ENCODE data around the gene ACAD10. TPM values are rescaled to one million over a fixed set of nuclear protein-coding genes. Genes with fewer than 3 reads are reported as not detected.

ACAD10 gene
- total RNA-seq, 4 donors from 2014 or later = 13.9 to 20.4 (median 16.6) TPM

DNA sequence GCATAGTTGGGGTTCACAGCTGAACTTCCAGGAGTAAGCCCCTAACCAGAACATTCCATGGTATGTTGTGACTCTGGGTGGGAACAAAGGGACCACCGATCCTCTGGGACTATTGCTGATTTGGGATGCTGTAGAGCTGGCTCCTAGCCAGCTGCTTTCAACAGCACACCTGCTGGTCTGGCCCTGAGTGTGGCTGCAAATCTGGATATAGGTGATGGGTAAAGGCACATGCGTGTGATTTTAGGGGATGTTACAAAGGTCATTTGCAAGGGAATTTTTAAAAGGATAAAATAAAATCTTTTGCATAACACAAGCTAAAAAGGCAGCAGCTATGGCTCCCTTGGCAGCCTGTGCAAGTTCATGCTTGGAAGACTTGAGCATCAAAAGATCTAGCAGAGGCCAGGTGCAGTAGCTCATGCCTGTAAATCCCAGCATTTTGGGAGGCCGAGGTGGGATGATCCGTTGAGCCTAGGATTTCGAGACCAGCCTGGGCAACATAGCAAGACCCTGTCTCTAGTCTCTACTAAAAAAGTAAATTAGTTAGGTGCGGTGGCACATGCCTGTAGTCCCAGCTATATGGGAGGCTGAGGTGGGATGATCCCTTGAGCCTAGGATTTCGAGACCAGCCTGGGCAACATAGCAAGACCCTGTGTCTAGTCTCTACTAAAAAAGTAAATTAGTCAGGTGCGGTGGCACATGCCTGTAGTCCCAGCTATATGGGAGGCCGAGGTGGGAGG, 82.5 kb downstream of the ACAD10 start:
- WGBS, 2 donors = 62 to 68% methylated on average over 8 to 9 of the region's 9 CpGs
- intact Hi-C loops (cut with DNase I) = no loop called here
- no peaks in the 10 kb centered on the region for H3K27me3 ChIP-seq
- no peak for TF ChIP-seq POLR2A (IDR thresholded peaks at IDR 0.05)
- TF ChIP-seq, protein P1, sequence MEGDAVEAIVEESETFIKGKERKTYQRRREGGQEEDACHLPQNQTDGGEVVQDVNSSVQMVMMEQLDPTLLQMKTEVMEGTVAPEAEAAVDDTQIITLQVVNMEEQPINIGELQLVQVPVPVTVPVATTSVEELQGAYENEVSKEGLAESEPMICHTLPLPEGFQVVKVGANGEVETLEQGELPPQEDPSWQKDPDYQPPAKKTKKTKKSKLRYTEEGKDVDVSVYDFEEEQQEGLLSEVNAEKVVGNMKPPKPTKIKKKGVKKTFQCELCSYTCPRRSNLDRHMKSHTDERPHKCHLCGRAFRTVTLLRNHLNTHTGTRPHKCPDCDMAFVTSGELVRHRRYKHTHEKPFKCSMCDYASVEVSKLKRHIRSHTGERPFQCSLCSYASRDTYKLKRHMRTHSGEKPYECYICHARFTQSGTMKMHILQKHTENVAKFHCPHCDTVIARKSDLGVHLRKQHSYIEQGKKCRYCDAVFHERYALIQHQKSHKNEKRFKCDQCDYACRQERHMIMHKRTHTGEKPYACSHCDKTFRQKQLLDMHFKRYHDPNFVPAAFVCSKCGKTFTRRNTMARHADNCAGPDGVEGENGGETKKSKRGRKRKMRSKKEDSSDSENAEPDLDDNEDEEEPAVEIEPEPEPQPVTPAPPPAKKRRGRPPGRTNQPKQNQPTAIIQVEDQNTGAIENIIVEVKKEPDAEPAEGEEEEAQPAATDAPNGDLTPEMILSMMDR (IDR thresholded peaks at IDR 0.05) = no peak
- no peaks in the 10 kb centered on the region for H3K9me3 ChIP-seq
- peaks cover 29 to 78% (median 51%) of the 10 kb centered on the region in 3 donors for H3K4me1 ChIP-seq
- peak overlapping the region in 3 of 4 donors; percentile 73 to 88 (median 85) for H3K4me3 ChIP-seq
- peaks cover 0 to 9% (median 0%) of the 10 kb centered on the region in 3 donors for H3K36me3 ChIP-seq
- peak overlapping the region; percentile 82 to 95 (median 90) for H3K27ac ChIP-seq
- DNase-seq = no peak

GRCh38 chr12:111769599-111769998, 83.7 kb downstream of the ACAD10 start:
- H3K27ac ChIP-seq = peak overlapping the region in 1 of 4 donors; percentile 95
- peaks cover 35 to 91% (median 57%) of the 10 kb centered on the region in 3 donors for H3K4me1 ChIP-seq
- H3K4me3 ChIP-seq = peak overlapping the region in 1 of 4 donors; percentile 32
- no peaks in the 10 kb centered on the region for H3K27me3 ChIP-seq
- peaks cover 0 to 9% (median 0%) of the 10 kb centered on the region in 3 donors for H3K36me3 ChIP-seq
- WGBS, 2 donors = 51 to 57% methylated on average over 4 to 8 of the region's 8 CpGs
- no peaks in the 10 kb centered on the region for H3K9me3 ChIP-seq
- TF ChIP-seq, protein P1 (IDR thresholded peaks at IDR 0.05) = no peak
- TF ChIP-seq POLR2A (IDR thresholded peaks at IDR 0.05) = no peak
- DNase-seq = no peak
- intact Hi-C loops (cut with DNase I) = no loop called here

GRCh38 chr12:111773801-111774551, 88.1 kb downstream of the ACAD10 start:
- intact Hi-C loops (cut with DNase I) = no loop called here
- H3K4me1 ChIP-seq = peaks cover 50 to 98% (median 74%) of the 10 kb centered on the region in 3 donors
- WGBS, 2 donors = 16 to 21% methylated on average over 17 of the region's 17 CpGs

DNA sequence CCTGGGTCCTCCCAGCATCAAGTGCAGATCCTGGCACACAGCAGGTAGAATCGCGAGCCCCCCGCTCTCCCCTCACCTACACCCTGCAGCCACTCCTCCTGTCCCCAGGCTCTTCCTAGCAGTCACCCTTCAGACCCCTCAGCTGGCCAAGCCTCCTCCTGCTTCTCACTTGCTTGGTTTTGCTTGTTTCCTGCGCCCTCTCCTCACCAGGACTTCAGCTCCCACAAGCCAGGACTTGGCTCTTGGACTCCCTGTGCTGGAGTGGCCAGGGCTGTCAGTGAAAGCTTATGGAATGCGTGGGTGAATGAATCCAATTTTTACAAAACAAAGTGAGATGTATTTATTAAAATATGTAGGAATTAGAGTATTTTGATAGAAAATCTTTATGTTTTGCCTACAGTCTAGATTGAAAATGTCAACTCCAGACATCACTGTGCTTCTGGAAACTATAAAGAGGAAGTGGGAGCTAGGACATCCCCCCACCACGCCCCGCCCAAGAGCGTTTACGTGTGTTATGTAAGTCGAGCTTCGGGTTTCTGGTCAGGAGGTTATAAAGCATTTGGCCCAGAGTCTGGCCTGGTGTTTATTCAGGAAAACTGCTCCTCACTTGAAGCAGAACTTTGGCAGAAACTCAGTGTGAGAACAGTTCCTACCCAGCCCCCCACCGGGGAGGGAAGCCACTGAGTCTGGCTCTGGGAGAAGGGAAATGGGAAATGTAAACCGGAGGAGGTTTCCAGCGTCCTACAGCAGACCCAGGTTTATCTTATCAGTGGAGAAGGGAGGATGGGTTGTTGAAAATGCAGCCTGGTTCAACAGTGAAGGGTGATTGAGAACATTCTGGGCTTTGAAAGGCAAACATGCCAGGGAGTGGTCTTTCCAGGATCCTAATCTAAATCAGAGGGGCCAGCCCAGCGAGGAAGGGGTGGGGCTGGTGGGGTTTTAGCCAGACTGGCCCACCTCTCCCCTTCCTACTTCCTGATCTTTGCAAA, 89.6 kb downstream of the ACAD10 start:
- peak in 2 of 4 donors; percentile 29 to 60 for TF ChIP-seq POLR2A (IDR thresholded peaks at IDR 0.05)
- TF ChIP-seq, protein P1 (IDR thresholded peaks at IDR 0.05) = no peak
- 10 to 13% methylated on average over 15 of the region's 15 CpGs for WGBS, 2 donors
- Histone ChIP-seq H3K4me3 (peak overlapping the region in 3 of 4 donors; percentile 5 to 52 (median 11)), H3K27ac (peak overlapping the region; percentile 82 to 91 (median 90)), H3K4me1 (peaks cover 50 to 98% (median 64%) of the 10 kb centered on the region in 3 donors), H3K9me3 (no peaks in the 10 kb centered on the region), H3K27me3 (no peaks in the 10 kb centered on the region), H3K36me3 (peaks cover 0 to 30% (median 0%) of the 10 kb centered on the region in 3 donors)
- intact Hi-C loops (cut with DNase I) = no loop called here
- no peak for DNase-seq

More at GRCh38 chr12:111773801-111774551, 88.1 kb downstream of the ACAD10 start:
- DNase-seq = no peak
- H3K27me3 ChIP-seq = no peaks in the 10 kb centered on the region
- H3K27ac ChIP-seq = peak overlapping the region; percentile 82 to 91 (median 90)
- no peaks in the 10 kb centered on the region for H3K9me3 ChIP-seq
- TF ChIP-seq, protein P1 (IDR thresholded peaks at IDR 0.05) = no peak
- no peak for TF ChIP-seq POLR2A (IDR thresholded peaks at IDR 0.05)
- peak overlapping the region in 2 of 4 donors; percentile 8 to 52 for H3K4me3 ChIP-seq
- H3K36me3 ChIP-seq = peaks cover 0 to 24% (median 0%) of the 10 kb centered on the region in 3 donors

Data from esophagus squamous epithelium (tissue), 5 donors.